OCI-LY1 (cell line): Measurements from ENCODE around the gene UBC.

Experiments used
- H2AFZ ChIP-seq: fragments of 200-600 bp; sonication (generic), shearing (Covaris generic); 2 replicates; pipeline ENCODE4 v1.6.0; 2014; ENCODE audit warnings: antibody characterized with exemption, mild to moderate bottlenecking, low read length
- H3F3A ChIP-seq: fragments of 200-600 bp; sonication (generic), shearing (Covaris generic); 2 replicates; pipeline ENCODE4 v1.6.0; 2014; ENCODE audit warnings: mild to moderate bottlenecking, antibody characterized with exemption, low read length, moderate library complexity; ENCODE audit not compliant: insufficient read depth
- H3K27ac ChIP-seq: fragments of 200-600 bp; sonication (generic); 2 replicates; pipeline ENCODE4 v1.5.1; 2014; ENCODE audit warnings: low read length, mixed run types, mild to moderate bottlenecking, low read depth; ENCODE audit not compliant: poor library complexity, severe bottlenecking
- H3K27me3 ChIP-seq: fragments of 200-600 bp; sonication (generic); 2 replicates; pipeline ENCODE4 v1.6.0; 2014; ENCODE audit warnings: antibody characterized with exemption, mild to moderate bottlenecking, low read length, moderate library complexity; ENCODE audit not compliant: insufficient read depth
- H3K36me3 ChIP-seq: fragments of 200-600 bp; sonication (generic); 2 replicates; pipeline ENCODE4 v1.6.1; 2014; ENCODE audit warnings: mild to moderate bottlenecking, antibody characterized with exemption, low read length, moderate library complexity, mixed read lengths; ENCODE audit not compliant: insufficient read depth
- H3K4me1 ChIP-seq: fragments of 200-600 bp; sonication (generic); 2 replicates; pipeline ENCODE4 v1.5.1; 2014; ENCODE audit warnings: mild to moderate bottlenecking, low read length, moderate library complexity; ENCODE audit not compliant: insufficient read depth, severe bottlenecking
- H3K4me2 ChIP-seq: fragments of 200-600 bp; sonication (generic), shearing (Covaris generic); 2 replicates; pipeline ENCODE4 v1.6.1; 2014; ENCODE audit warnings: low read length
- H3K4me3 ChIP-seq: fragments of 200-600 bp; sonication (generic); 2 replicates; pipeline ENCODE4 v1.5.1; 2014; ENCODE audit warnings: low read length, low read depth, mild to moderate bottlenecking, mixed read lengths; ENCODE audit not compliant: poor library complexity, severe bottlenecking
- H3K79me2 ChIP-seq: fragments of 200-600 bp; shearing (Covaris generic); 2 replicates; pipeline ENCODE4 v1.6.1; 2016; ENCODE audit warnings: mixed run types, low read length, mixed read lengths; ENCODE audit not compliant: insufficient read depth
- H3K9ac ChIP-seq: fragments of 200-600 bp; sonication (generic), shearing (Covaris generic); 2 replicates; pipeline ENCODE4 v1.6.1; 2014; ENCODE audit warnings: mild to moderate bottlenecking, low read length, mixed read lengths
- H3K9me2 ChIP-seq: fragments of 200-600 bp; sonication (generic), shearing (Covaris generic); 2 replicates; pipeline ENCODE4 v1.6.1; 2014; ENCODE audit warnings: low read depth, mild to moderate bottlenecking, low read length, mixed read lengths
- H3K9me3 ChIP-seq: fragments of 200-600 bp; shearing (Covaris generic); 2 replicates; pipeline ENCODE4 v1.6.1; 2014; ENCODE audit warnings: low read length, mixed read lengths
- H4K20me1 ChIP-seq: fragments of 200-600 bp; sonication (generic), shearing (Covaris generic); 2 replicates; pipeline ENCODE4 v1.6.0; 2016; ENCODE audit warnings: mild to moderate bottlenecking, low read length; ENCODE audit not compliant: insufficient read depth
- CTCF ChIP-seq: fragments of 200-600 bp; sonication (generic), shearing (Covaris generic); IDR thresholded peaks from 2 replicates; pipeline ENCODE4 v1.5.1; 2017; ENCODE audit warnings: mild to moderate bottlenecking, antibody characterized with exemption, low read length, moderate library complexity, mixed read lengths
- EZH2 ChIP-seq: fragments of 200-600 bp; sonication (generic), shearing (Covaris generic); IDR thresholded peaks from 2 replicates; pipeline ENCODE4 v1.8.0; 2017; ENCODE audit warnings: borderline replicate concordance, mixed run types, mild to moderate bottlenecking, antibody characterized with exemption, low read length, moderate library complexity, mixed read lengths

UBC gene

GRCh38 chr12:124861898-124862676, 52.4 kb downstream of the UBC start:
- Histone ChIP-seq H3F3A (no peaks in the 10 kb centered on the region), H3K36me3 (no peaks in the 10 kb centered on the region), H3K79me2 (no peaks in the 10 kb centered on the region), H3K27me3 (0 out of 2 replicates have a peak, but pooled peaks cover 9% of the 10 kb centered on the region), H2AFZ (no peak overlapping the region), H3K9ac (no peak overlapping the region), H3K27ac (no peak overlapping the region), H3K4me1 (peaks cover 16% of the 10 kb centered on the region), H3K4me2 (peak overlapping the region; percentile 85; the same call in 1 of the 2 replicates), H3K4me3 (no peak overlapping the region), H4K20me1 (no peaks in the 10 kb centered on the region), H3K9me2 (no peaks in the 10 kb centered on the region), H3K9me3 (no peaks in the 10 kb centered on the region)
- TF ChIP-seq CTCF (no peak), EZH2 (no peak)
